ENCODE measurements around the gene PNPLA3.

DNA sequence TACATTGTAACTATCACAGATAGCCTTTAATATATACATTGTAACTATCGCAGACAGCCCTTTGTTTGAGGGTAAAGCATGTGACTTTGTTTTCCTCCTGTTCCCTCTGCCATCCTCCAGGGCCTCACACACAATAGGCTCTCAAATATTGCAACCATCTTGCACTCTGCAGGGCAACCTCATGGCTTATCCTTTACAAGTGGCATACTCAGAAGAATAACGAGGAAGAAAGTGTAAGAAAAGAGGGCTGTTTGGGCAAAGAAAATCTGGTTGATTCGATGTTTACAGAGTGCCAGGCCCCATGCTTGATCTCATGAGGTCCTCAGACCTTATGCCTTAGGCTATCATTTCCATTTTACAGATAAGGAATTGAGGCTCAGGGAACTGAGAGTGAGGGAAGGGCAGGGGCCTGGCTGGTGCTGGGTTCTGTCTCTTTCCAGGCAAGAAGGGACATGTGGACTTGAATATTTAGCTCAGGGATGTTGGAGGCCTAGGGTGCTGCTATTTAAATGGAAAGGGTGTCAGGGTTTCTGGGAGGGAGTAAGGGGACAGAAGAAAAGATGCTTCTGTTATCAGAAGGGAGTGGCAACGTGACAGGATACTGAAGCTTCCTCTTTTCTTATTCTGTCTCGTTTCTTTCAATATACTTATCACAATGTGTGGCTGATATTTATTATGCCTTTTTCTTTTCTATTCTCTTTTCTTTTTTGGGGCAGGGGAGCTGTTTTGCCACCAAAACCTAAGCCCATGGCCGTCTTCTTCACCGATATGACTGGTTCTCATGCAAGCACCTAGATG, 30.6 kb downstream of the PNPLA3 start:
- no peak for TF ChIP-seq MXI1 (IDR thresholded peaks at IDR 0.05; ENCODE audit: borderline replicate concordance, low read depth, low read length)
- TF ChIP-seq, protein P1, sequence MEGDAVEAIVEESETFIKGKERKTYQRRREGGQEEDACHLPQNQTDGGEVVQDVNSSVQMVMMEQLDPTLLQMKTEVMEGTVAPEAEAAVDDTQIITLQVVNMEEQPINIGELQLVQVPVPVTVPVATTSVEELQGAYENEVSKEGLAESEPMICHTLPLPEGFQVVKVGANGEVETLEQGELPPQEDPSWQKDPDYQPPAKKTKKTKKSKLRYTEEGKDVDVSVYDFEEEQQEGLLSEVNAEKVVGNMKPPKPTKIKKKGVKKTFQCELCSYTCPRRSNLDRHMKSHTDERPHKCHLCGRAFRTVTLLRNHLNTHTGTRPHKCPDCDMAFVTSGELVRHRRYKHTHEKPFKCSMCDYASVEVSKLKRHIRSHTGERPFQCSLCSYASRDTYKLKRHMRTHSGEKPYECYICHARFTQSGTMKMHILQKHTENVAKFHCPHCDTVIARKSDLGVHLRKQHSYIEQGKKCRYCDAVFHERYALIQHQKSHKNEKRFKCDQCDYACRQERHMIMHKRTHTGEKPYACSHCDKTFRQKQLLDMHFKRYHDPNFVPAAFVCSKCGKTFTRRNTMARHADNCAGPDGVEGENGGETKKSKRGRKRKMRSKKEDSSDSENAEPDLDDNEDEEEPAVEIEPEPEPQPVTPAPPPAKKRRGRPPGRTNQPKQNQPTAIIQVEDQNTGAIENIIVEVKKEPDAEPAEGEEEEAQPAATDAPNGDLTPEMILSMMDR (conservative IDR thresholded peaks at IDR 0.05; ENCODE audit: low read depth, low read length) = no peak
- no peak for TF ChIP-seq POLR2A (IDR thresholded peaks at IDR 0.05; ENCODE audit: low read depth, low read length)
- TF ChIP-seq RAD21 (IDR thresholded peaks at IDR 0.05; ENCODE audit: low read length) = no peak
- TF ChIP-seq SMC3 (IDR thresholded peaks at IDR 0.05; ENCODE audit: low read depth, low read length) = no peak
- TF ChIP-seq, protein P2, sequence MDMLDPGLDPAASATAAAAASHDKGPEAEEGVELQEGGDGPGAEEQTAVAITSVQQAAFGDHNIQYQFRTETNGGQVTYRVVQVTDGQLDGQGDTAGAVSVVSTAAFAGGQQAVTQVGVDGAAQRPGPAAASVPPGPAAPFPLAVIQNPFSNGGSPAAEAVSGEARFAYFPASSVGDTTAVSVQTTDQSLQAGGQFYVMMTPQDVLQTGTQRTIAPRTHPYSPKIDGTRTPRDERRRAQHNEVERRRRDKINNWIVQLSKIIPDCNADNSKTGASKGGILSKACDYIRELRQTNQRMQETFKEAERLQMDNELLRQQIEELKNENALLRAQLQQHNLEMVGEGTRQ (IDR thresholded peaks at IDR 0.05; ENCODE audit: low read depth, low read length) = no peak
- no peak for TF ChIP-seq FOS (IDR thresholded peaks at IDR 0.05; ENCODE audit: low read depth, low read length)
- no peak for TF ChIP-seq CEBPB (IDR thresholded peaks at IDR 0.05; ENCODE audit: low read depth, low read length)
- TF ChIP-seq MAFK (IDR thresholded peaks at IDR 0.05; ENCODE audit: low read depth, low read length) = no peak
- TF ChIP-seq, protein P3, sequence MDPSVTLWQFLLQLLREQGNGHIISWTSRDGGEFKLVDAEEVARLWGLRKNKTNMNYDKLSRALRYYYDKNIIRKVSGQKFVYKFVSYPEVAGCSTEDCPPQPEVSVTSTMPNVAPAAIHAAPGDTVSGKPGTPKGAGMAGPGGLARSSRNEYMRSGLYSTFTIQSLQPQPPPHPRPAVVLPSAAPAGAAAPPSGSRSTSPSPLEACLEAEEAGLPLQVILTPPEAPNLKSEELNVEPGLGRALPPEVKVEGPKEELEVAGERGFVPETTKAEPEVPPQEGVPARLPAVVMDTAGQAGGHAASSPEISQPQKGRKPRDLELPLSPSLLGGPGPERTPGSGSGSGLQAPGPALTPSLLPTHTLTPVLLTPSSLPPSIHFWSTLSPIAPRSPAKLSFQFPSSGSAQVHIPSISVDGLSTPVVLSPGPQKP (IDR thresholded peaks at IDR 0.05; ENCODE audit: borderline replicate concordance, low read depth, low read length) = no peak
- no peak for TF ChIP-seq CHD1 (IDR thresholded peaks at IDR 0.05; ENCODE audit: low read depth, low read length)
- no peak for TF ChIP-seq RFX5 (IDR thresholded peaks at IDR 0.05; ENCODE audit: low read depth, low read length)
- TF ChIP-seq BHLHE40 (IDR thresholded peaks at IDR 0.05; ENCODE audit: low read depth, low read length) = no peak
- no peak for TF ChIP-seq MAZ (IDR thresholded peaks at IDR 0.05; ENCODE audit: borderline replicate concordance, low read depth, low read length)
